ENCODE data around the gene FAS. TPM values are rescaled to one million over a fixed set of nuclear protein-coding genes. Genes with fewer than 3 reads are reported as not detected.

FAS gene
- total RNA-seq, 2 experiments from 2014 or later = 23.8 to 28.2 TPM

DNA sequence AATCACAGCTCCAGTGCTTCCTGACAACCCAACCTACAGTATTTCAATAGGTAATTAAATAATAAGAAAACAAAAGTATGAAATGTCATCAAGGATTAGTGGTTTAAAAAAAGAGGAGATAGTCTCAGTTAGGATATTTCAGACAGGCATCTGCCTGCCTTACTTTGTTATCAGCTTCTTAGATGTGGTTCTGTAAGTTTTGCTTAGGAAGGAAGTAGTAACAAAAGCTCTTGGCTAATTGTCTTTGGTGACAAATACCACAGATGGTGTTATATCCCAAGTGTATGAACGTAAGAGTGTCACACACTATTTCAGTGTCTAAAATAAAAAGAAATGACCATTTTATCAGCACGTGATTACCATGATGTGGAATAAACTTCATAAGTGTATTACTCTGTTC is 28.3 kb upstream of the FAS start:
- ATAC-seq (ENCODE audit: poor library complexity) (peak; percentile 84), DNase-seq (peak in 3 of 14 experiments; percentile 38 to 72 (median 45))
- H3K4me1 ChIP-seq (ENCODE audit: insufficient read depth, low read length) = peaks cover 7% of the 10 kb centered on the region
- H3K4me3 ChIP-seq (ENCODE audit: low read length) = no peak overlapping the region
- Mint-ChIP-seq H3K27ac (no peak overlapping the region), H3K4me3 (peak overlapping the region; percentile 0), H3K9me3 (no peaks in the 10 kb centered on the region), H3K27me3 (no peaks in the 10 kb centered on the region), H3K4me1 (ENCODE audit: low read depth) (peaks cover 32% of the 10 kb centered on the region), H3K36me3 (ENCODE audit: low read depth) (no peaks in the 10 kb centered on the region)
- TF ChIP-seq, protein P1, sequence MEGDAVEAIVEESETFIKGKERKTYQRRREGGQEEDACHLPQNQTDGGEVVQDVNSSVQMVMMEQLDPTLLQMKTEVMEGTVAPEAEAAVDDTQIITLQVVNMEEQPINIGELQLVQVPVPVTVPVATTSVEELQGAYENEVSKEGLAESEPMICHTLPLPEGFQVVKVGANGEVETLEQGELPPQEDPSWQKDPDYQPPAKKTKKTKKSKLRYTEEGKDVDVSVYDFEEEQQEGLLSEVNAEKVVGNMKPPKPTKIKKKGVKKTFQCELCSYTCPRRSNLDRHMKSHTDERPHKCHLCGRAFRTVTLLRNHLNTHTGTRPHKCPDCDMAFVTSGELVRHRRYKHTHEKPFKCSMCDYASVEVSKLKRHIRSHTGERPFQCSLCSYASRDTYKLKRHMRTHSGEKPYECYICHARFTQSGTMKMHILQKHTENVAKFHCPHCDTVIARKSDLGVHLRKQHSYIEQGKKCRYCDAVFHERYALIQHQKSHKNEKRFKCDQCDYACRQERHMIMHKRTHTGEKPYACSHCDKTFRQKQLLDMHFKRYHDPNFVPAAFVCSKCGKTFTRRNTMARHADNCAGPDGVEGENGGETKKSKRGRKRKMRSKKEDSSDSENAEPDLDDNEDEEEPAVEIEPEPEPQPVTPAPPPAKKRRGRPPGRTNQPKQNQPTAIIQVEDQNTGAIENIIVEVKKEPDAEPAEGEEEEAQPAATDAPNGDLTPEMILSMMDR (IDR thresholded peaks at IDR 0.05) = no peak
- ChIA-PET CTCF (interaction anchor here (1.9 kb wide), 1 partner anchor 9 kb away, joined by 4 read pairs; no protein-coding TSS in a partner anchor), POLR2A (interaction anchor here (0.7 to 1.2 kb wide), 5 partner anchors 13 to 44 kb away, joined by 3 to 6 read pairs (median 3); partner anchors contain the start of gene FAS)
- H3K9me3 ChIP-seq (ENCODE audit: control insufficient read depth in 1 of 2, insufficient read depth in 1 of 2, low read length in 2 of 2) = no peaks in the 10 kb centered on the region
- intact Hi-C loops (cut with DNase I, micrococcal nuclease) = loop anchor here in 1 of 2 experiments (5.0 kb wide), 1 partner anchor 45 kb away; no protein-coding TSS in a partner anchor
- no peaks in the 10 kb centered on the region for H3K36me3 ChIP-seq (ENCODE audit: insufficient read depth, low read length)
- no peaks in the 10 kb centered on the region for H3K27me3 ChIP-seq (ENCODE audit: control insufficient read depth in 1 of 2, insufficient read depth in 2 of 2, low read length in 2 of 2)
- H3K27ac ChIP-seq (ENCODE audit: low read depth in 1 of 2, low read length in 2 of 2) = no peak overlapping the region

DNA sequence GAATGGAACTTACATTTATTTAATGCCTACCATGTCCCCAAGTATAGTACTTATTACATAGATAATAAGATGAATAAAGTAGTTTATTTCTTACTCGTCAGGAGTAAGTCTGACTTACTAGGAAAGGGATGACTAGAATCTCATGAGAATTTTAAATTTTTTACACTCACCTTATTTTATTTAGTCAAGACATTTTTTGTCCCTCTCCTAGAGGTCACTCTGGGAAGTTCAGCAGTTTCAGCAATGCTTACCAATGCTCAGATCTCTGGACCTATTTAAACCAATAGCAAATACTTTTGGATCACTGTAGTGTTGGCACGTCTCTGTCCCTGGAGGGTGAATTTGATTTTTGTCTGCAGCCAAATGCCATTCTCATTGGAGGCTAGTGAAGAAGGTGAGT is 27.3 kb upstream of the FAS start:
- no peaks in the 10 kb centered on the region for H3K36me3 ChIP-seq (ENCODE audit: insufficient read depth, low read length)
- intact Hi-C loops (cut with DNase I, micrococcal nuclease) = loop anchor here in 1 of 2 experiments (5.0 kb wide), 1 partner anchor 44 kb away; no protein-coding TSS in a partner anchor
- Mint-ChIP-seq H3K4me3 (no peak overlapping the region), H3K27me3 (no peaks in the 10 kb centered on the region), H3K9me3 (no peaks in the 10 kb centered on the region), H3K27ac (no peak overlapping the region), H3K36me3 (ENCODE audit: low read depth) (no peaks in the 10 kb centered on the region), H3K4me1 (ENCODE audit: low read depth) (peaks cover 32% of the 10 kb centered on the region)
- H3K4me3 ChIP-seq (ENCODE audit: low read length) = no peak overlapping the region
- ATAC-seq (ENCODE audit: poor library complexity) (no peak), DNase-seq (no peak)
- no peaks in the 10 kb centered on the region for H3K9me3 ChIP-seq (ENCODE audit: control insufficient read depth in 1 of 2, insufficient read depth in 1 of 2, low read length in 2 of 2)
- H3K4me1 ChIP-seq (ENCODE audit: insufficient read depth, low read length) = peaks cover 7% of the 10 kb centered on the region
- no peak overlapping the region for H3K27ac ChIP-seq (ENCODE audit: low read depth in 1 of 2, low read length in 2 of 2)
- CTCF ChIA-PET = interaction anchor here (1.9 kb wide), 1 partner anchor 10 kb away, joined by 4 read pairs; no protein-coding TSS in a partner anchor
- TF ChIP-seq, protein P1 (IDR thresholded peaks at IDR 0.05) = no peak
- no peaks in the 10 kb centered on the region for H3K27me3 ChIP-seq (ENCODE audit: control insufficient read depth in 1 of 2, insufficient read depth in 2 of 2, low read length in 2 of 2)
- POLR2A ChIA-PET = no interaction called here

DNA sequence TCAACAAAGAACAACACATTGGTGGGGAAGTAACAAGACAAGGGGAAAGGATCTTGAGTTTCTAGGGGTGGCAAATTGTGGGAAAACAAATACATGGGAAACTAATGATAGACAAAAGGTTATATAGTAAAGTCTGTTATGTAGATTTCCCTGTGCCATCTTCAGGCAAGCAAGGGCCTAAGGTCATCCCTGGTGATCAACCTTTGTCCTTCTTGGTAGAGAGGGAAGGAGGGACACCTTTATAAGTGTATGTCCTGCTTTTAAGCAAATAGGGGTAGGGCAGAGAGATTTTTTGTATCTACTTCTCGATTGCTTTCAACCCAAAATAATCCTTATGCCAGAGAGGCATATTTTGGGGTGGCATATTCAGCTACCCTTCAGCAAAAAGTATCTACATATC is 26.2 kb upstream of the FAS start:
- Histone ChIP-seq H3K4me1 (ENCODE audit: insufficient read depth, low read length) (peaks cover 7% of the 10 kb centered on the region), H3K27me3 (ENCODE audit: control insufficient read depth in 1 of 2, insufficient read depth in 2 of 2, low read length in 2 of 2) (no peaks in the 10 kb centered on the region), H3K27ac (ENCODE audit: low read depth in 1 of 2, low read length in 2 of 2) (no peak overlapping the region), H3K36me3 (ENCODE audit: insufficient read depth, low read length) (no peaks in the 10 kb centered on the region), H3K9me3 (ENCODE audit: control insufficient read depth in 1 of 2, insufficient read depth in 1 of 2, low read length in 2 of 2) (no peaks in the 10 kb centered on the region), H3K4me3 (ENCODE audit: low read length) (no peak overlapping the region)
- intact Hi-C loops (cut with DNase I, micrococcal nuclease) = loop anchor here in 1 of 2 experiments (5.0 kb wide), 1 partner anchor 43 kb away; no protein-coding TSS in a partner anchor
- Mint-ChIP-seq H3K27ac (no peak overlapping the region), H3K4me1 (ENCODE audit: low read depth) (peaks cover 32% of the 10 kb centered on the region), H3K9me3 (no peaks in the 10 kb centered on the region), H3K36me3 (ENCODE audit: low read depth) (no peaks in the 10 kb centered on the region), H3K4me3 (no peak overlapping the region), H3K27me3 (no peaks in the 10 kb centered on the region)
- DNase-seq = no peak
- ChIA-PET CTCF (interaction anchor here (1.2 kb wide), 1 partner anchor 30 kb away, joined by 4 read pairs; no protein-coding TSS in a partner anchor), POLR2A (interaction anchor here (0.8 kb wide), 1 partner anchor 11 kb away, joined by 3 read pairs; no protein-coding TSS in a partner anchor)
- TF ChIP-seq, protein P1 (IDR thresholded peaks at IDR 0.05) = no peak
- ATAC-seq (ENCODE audit: poor library complexity) = no peak
